Astrocyte of the cerebellum (primary cell): ENCODE results near the gene GRIK1.

Source experiments
- DNase-seq: peaks from one replicate; pipeline ENCODE4 v3.0.0-alpha.2; 2011; ENCODE audit warnings: low read depth
- H3K4me3 ChIP-seq: 2 replicates; pipeline ENCODE4 v1.5.1; 2011; ENCODE audit warnings: mild to moderate bottlenecking, low read depth, low read length, moderate library complexity
- CTCF ChIP-seq: IDR thresholded peaks from 2 replicates; pipeline ENCODE4 v1.5.1; 2012; ENCODE audit warnings: low read length, low read depth, moderate library complexity, mild to moderate bottlenecking; ENCODE audit errors: missing control alignments
- in situ Hi-C: cut with HindIII; loops from 2 replicates; pipeline ENCODE4 v1.10.0; 2017; ENCODE audit warnings: low sequenced_read_pairs

Gene GRIK1

GRCh38 chr21:29634418-29634817 lies 305.4 kb downstream of the GRIK1 start:
- no peak for DNase-seq
- TF ChIP-seq CTCF: no peak
- H3K4me3 ChIP-seq: no peak overlapping the region
- in situ Hi-C loops: no loop called here

GRCh38 chr21:29633756-29634155 lies 306.0 kb downstream of the GRIK1 start:
- H3K4me3 ChIP-seq: no peak overlapping the region
- DNase-seq: no peak
- TF ChIP-seq CTCF: no peak
- in situ Hi-C loops: no loop called here

GRCh38 chr21:29630441-29630840 lies 309.4 kb downstream of the GRIK1 start:
- H3K4me3 ChIP-seq: no peak overlapping the region
- in situ Hi-C loops: no loop called here
- no peak for TF ChIP-seq CTCF
- DNase-seq: no peak

- H3K4me3 ChIP-seq: no peak overlapping the region
- DNase-seq: no peak
- no peak for TF ChIP-seq CTCF
- in situ Hi-C loops: loop anchor here (5.0 kb wide), 1 partner anchor 69 kb away; no protein-coding TSS in a partner anchor
Observed at GRCh38 chr21:29627905-29628304, 311.9 kb downstream of the GRIK1 start.

GRCh38 chr21:29626801-29627470 lies 312.9 kb downstream of the GRIK1 start:
- in situ Hi-C loops: loop anchor here (5.0 kb wide), 1 partner anchor 70 kb away; no protein-coding TSS in a partner anchor
- DNase-seq: no peak

GRCh38 chr21:29625990-29626389 lies 313.8 kb downstream of the GRIK1 start:
- DNase-seq: no peak
- in situ Hi-C loops: loop anchor here (5.0 kb wide), 1 partner anchor 71 kb away; no protein-coding TSS in a partner anchor
- no peak for TF ChIP-seq CTCF
- H3K4me3 ChIP-seq: no peak overlapping the region

More at GRCh38 chr21:29626801-29627470, 312.9 kb downstream of the GRIK1 start:
- H3K4me3 ChIP-seq: no peak overlapping the region
- TF ChIP-seq CTCF: no peak
